H1 (cell line): Measurements from ENCODE around the gene LIN28A. TPM values are rescaled to one million over a fixed set of nuclear protein-coding genes. Genes with fewer than 3 reads are reported as not detected.

ENCODE experiments used
- RAD21 ChIP-seq, 2 experiments: IDR thresholded peaks in 1 of 2; conservative IDR thresholded peaks in 1 of 2; 2 replicates each; pipeline ENCODE4 v1.6.1; 2011; ENCODE audit warnings: low read depth in 2 of 2, low read length in 2 of 2, improper control_type of control experiment in 1 of 2, inconsistent platforms in 1 of 2, mild to moderate bottlenecking in 1 of 2, moderate library complexity in 1 of 2
- polyA plus RNA-seq, 7 experiments: library from polyadenylated mRNA; depleted of rRNA in 3 of 7; stranded (reverse) in 5 of 7; unstranded in 2 of 7; fragments of >200 nt in 5 of 7; fragments of 200-250 nt in 2 of 7; gene quantifications; 1 replicate in 5 of 7; 2 replicates in 1 of 7; 4 replicates in 1 of 7; pipeline versions ENCODE4 v1.2.1 to v1.2.3, GENCODE V29; 2011 to 2013; ENCODE audit warnings: missing spikeins in 2 of 7, mixed read lengths in 2 of 7
- total RNA-seq: library from RNA; stranded (reverse); fragmentation: NEBNext Ultra II Directional; extraction: Animal tissue kit (Norgen Biotek cat#: 25700); gene quantifications from 2 replicates; pipeline ENCODE4 v1.2.1, GENCODE V29; 2021

LIN28A gene
- total and polyA plus RNA-seq, 2 of the 8 experiments (the other 6 are each of a cell fraction or from before 2014, with no cell fraction given): 403 to 1,486 TPM

GRCh38 chr1:26478988-26479387 is 68.4 kb downstream of the LIN28A start (continued):
- no peak for TF ChIP-seq RAD21 (IDR thresholded peaks at IDR 0.05 in 1 of 2, conservative IDR thresholded peaks at IDR 0.05 in 1 of 2; ENCODE audit: low read depth in 2 of 2, low read length in 2 of 2)

Other genes starting within 250 kb of the LIN28A start
- gene C1orf232, start 241.9 kb upstream of the LIN28A start, total RNA-seq: not detected in 2 replicates
- gene C1orf232, start 241.9 kb upstream of the LIN28A start, polyA plus RNA-seq (2011; rRNA removed): not detected in 2 replicates
- 38.2 and 40.2 TPM in 2 replicates for gene ZNF593, start 240.9 kb upstream of the LIN28A start, total RNA-seq
- gene ZNF593, start 240.9 kb upstream of the LIN28A start, polyA plus RNA-seq (2011; rRNA removed): 68.0 and 112 TPM in 2 replicates
- gene ZNF593OS, start 239.0 kb upstream of the LIN28A start, total RNA-seq: not detected in 2 replicates
- gene ZNF593OS, start 239.0 kb upstream of the LIN28A start, polyA plus RNA-seq (2011; rRNA removed): not detected in 2 replicates
- gene CNKSR1, start 233.3 kb upstream of the LIN28A start, total RNA-seq: 13.0 and 14.5 TPM in 2 replicates
- 13.9 and 20.9 TPM in 2 replicates for gene CNKSR1, start 233.3 kb upstream of the LIN28A start, polyA plus RNA-seq (2011; rRNA removed)
- 0.65 and 0.90 TPM in 2 replicates for gene CATSPER4, start 220.2 kb upstream of the LIN28A start, total RNA-seq
- 0.83 TPM in 2 replicates for gene CATSPER4, start 220.2 kb upstream of the LIN28A start, polyA plus RNA-seq (2011; rRNA removed)
- 35.3 and 40.4 TPM in 2 replicates for gene CEP85, start 176.6 kb upstream of the LIN28A start, total RNA-seq
- 37.4 and 43.7 TPM in 2 replicates for gene CEP85, start 176.6 kb upstream of the LIN28A start, polyA plus RNA-seq (2011; rRNA removed)
- gene SH3BGRL3, start 130.7 kb upstream of the LIN28A start, total RNA-seq: 77.8 and 84.4 TPM in 2 replicates
- gene SH3BGRL3, start 130.7 kb upstream of the LIN28A start, polyA plus RNA-seq (2011; rRNA removed): 107 and 120 TPM in 2 replicates
- 6.1 and 6.3 TPM in 2 replicates for gene UBXN11, start 104.2 kb upstream of the LIN28A start, total RNA-seq
- 10.4 and 14.8 TPM in 2 replicates for gene UBXN11, start 104.2 kb upstream of the LIN28A start, polyA plus RNA-seq (2011; rRNA removed)
- gene CD52, start 92.9 kb upstream of the LIN28A start, total RNA-seq: 2.4 TPM in 1 of 2 replicates, not detected in the other
- 2.7 and 3.1 TPM in 2 replicates for gene CD52, start 92.9 kb upstream of the LIN28A start, polyA plus RNA-seq (2011; rRNA removed)
- gene CRYBG2, start 56.7 kb upstream of the LIN28A start, total RNA-seq: 17.0 and 22.2 TPM in 2 replicates
- gene CRYBG2, start 56.7 kb upstream of the LIN28A start, polyA plus RNA-seq (2011; rRNA removed): 14.2 and 22.1 TPM in 2 replicates
- not detected in 2 replicates for gene ZNF683, start 38.1 kb upstream of the LIN28A start, total RNA-seq
- gene ZNF683, start 38.1 kb upstream of the LIN28A start, polyA plus RNA-seq (2011; rRNA removed): not detected in 2 replicates
- 44.6 and 48.0 TPM in 2 replicates for gene DHDDS, start 21.5 kb downstream of the LIN28A start, total RNA-seq
- gene DHDDS, start 21.5 kb downstream of the LIN28A start, polyA plus RNA-seq (2011; rRNA removed): 28.3 and 30.1 TPM in 2 replicates
- gene HMGN2, start 61.6 kb downstream of the LIN28A start, total RNA-seq: 452 and 453 TPM in 2 replicates
- gene HMGN2, start 61.6 kb downstream of the LIN28A start, polyA plus RNA-seq (2011; rRNA removed): 144 and 254 TPM in 2 replicates
- 55.0 and 56.5 TPM in 2 replicates for gene RPS6KA1, start 118.9 kb downstream of the LIN28A start, total RNA-seq
- 44.3 and 48.8 TPM in 2 replicates for gene RPS6KA1, start 118.9 kb downstream of the LIN28A start, polyA plus RNA-seq (2011; rRNA removed)